ENCODE results near the gene SWSAP1. TPM values are rescaled to one million over a fixed set of nuclear protein-coding genes. Genes with fewer than 3 reads are reported as not detected.

The SWSAP1 gene
- total and polyA plus RNA-seq, 9 of the 15 experiments (the other 6 are each of a cell fraction or from before 2014, with no cell fraction given): 0.18 to 2.8 (median 1.7) TPM

GRCh38 chr19:11374433-11375142 is at the start of gene SWSAP1 (continued):
- TF ChIP-seq SMAD3 (CRISPR knock-in tag; conservative IDR thresholded peaks at IDR 0.05) (0 out of 2 replicates have a peak, but pooled peaks have one; percentile 24), ZBTB33 (CRISPR knock-in tag; IDR thresholded peaks at IDR 0.05) (peak; percentile 62), SREBF2 (CRISPR knock-in tag; IDR thresholded peaks at IDR 0.05) (no peak), CXXC5 (CRISPR knock-in tag; IDR thresholded peaks at IDR 0.05) (peak; percentile 95), CHCHD3 (CRISPR knock-in tag; IDR thresholded peaks at IDR 0.05) (no peak), E2F5 (CRISPR knock-in tag; IDR thresholded peaks at IDR 0.05) (peak; percentile 82; the same call in 1 of the 2 replicates), KLF16 (IDR thresholded peaks at IDR 0.05) (no peak), ELF2 (CRISPR knock-in tag; IDR thresholded peaks at IDR 0.05) (no peak), CSDE1 (IDR thresholded peaks at IDR 0.05) (no peak), SUPT5H (IDR thresholded peaks at IDR 0.05) (peak; percentile 95), CHD7 (IDR thresholded peaks at IDR 0.05; ENCODE audit: low read depth, low read length) (no peak), ZNF3 (CRISPR knock-in tag; IDR thresholded peaks at IDR 0.05) (no peak), LARP7 (IDR thresholded peaks at IDR 0.05) (no peak), TAF9B (IDR thresholded peaks at IDR 0.05; ENCODE audit: partially characterized antibody) (no peak), PTBP1 (IDR thresholded peaks at IDR 0.05; ENCODE audit: low read depth, low read length) (no peak)
